SK-N-SH (cell line): Measurements from ENCODE around the gene KIAA0319L. TPM values are rescaled to one million over a fixed set of nuclear protein-coding genes. Genes with fewer than 3 reads are reported as not detected.

ENCODE experiments used
- CTCF ChIA-PET: fragments of 300-600, 350-600 bp; formaldehyde crosslinking; extraction: SDS; loops from one replicate; lab custom pipeline; 2021; lab: Yijun Ruan, JAX
- POLR2A ChIA-PET: fragments of 350-600 bp; sonication (Branson Sonifier 250); formaldehyde crosslinking; extraction: SDS; loops from one replicate; lab custom pipeline; 2020; ENCODE audit warnings: antibody characterized with exemption, inconsistent platforms; lab: Yijun Ruan, JAX
- DNase-seq: peaks from one replicate; pipeline ENCODE4 v3.0.0; 2012
- H2AFZ ChIP-seq: fragments of 200-600 bp; sonication (generic); 2 replicates; pipeline ENCODE4 v1.8.1; 2016; ENCODE audit warnings: antibody characterized with exemption, mild to moderate bottlenecking, low read depth
- H3F3A ChIP-seq: fragments of 200-600 bp; sonication (generic); replicated peaks from 2 replicates; pipeline ENCODE3; 2016; ENCODE audit warnings: antibody characterized with exemption, mild to moderate bottlenecking; ENCODE audit not compliant: insufficient read depth
- H3K27ac ChIP-seq, 2 experiments: fragments of 200-500 bp in 1 of 2; fragments of 200-600 bp in 1 of 2; sonication (Bioruptor generic) in 1 of 2; sonication (generic), shearing (Covaris generic) in 1 of 2; 2 replicates each; pipeline versions ENCODE4 v1.5.1 to v1.6.1; 2014 to 2016; ENCODE audit warnings: low read depth in 2 of 2, inconsistent platforms in 1 of 2, low read length in 1 of 2, mild to moderate bottlenecking in 1 of 2, mixed read lengths in 1 of 2
- H3K27me3 ChIP-seq: fragments of 200-600 bp; sonication (generic), shearing (Covaris generic); 2 replicates; pipeline ENCODE4 v1.6.1; 2016; ENCODE audit warnings: mixed run types; ENCODE audit not compliant: insufficient read depth
- H3K36me3 ChIP-seq, 2 experiments: fragments of 200-500 bp in 1 of 2; fragments of 200-600 bp in 1 of 2; sonication (Bioruptor generic) in 1 of 2; sonication (generic) in 1 of 2; replicated peaks in 1 of 2; 2 replicates each; pipeline versions ENCODE3 to v1.5.1; 2014 to 2016; ENCODE audit warnings: low read length in 1 of 2, mild to moderate bottlenecking in 1 of 2; ENCODE audit not compliant: insufficient read depth in 2 of 2, control insufficient read depth in 1 of 2
- H3K4me1 ChIP-seq, 2 experiments: fragments of 200-500 bp in 1 of 2; fragments of 200-600 bp in 1 of 2; sonication (Bioruptor generic) in 1 of 2; sonication (generic), shearing (Covaris generic) in 1 of 2; 2 replicates each; pipeline versions ENCODE4 v1.5.1 to v1.6.1; 2014 to 2016; ENCODE audit warnings: low read depth in 1 of 2, low read length in 1 of 2, mixed run types in 1 of 2; ENCODE audit not compliant: insufficient read depth in 2 of 2, control insufficient read depth in 1 of 2
- H3K4me2 ChIP-seq: fragments of 200-600 bp; sonication (generic), shearing (Covaris generic); 2 replicates; pipeline ENCODE4 v1.6.1; 2017; ENCODE audit warnings: mixed run types
- H3K4me3 ChIP-seq, 2 experiments: fragments of 200-500 bp in 1 of 2; fragments of 200-600 bp in 1 of 2; sonication (Bioruptor generic) in 1 of 2; sonication (generic), shearing (Covaris generic) in 1 of 2; 2 replicates each; pipeline versions ENCODE4 v1.5.1 to v1.8.1; 2014 to 2016; ENCODE audit warnings: low read depth in 2 of 2, inconsistent platforms in 1 of 2, low read length in 1 of 2, mild to moderate bottlenecking in 1 of 2, mixed read lengths in 1 of 2, moderate library complexity in 1 of 2
- H3K79me2 ChIP-seq: fragments of 200-600 bp; sonication (generic); 2 replicates; pipeline ENCODE4 v1.8.1; 2017; ENCODE audit warnings: mild to moderate bottlenecking; ENCODE audit not compliant: insufficient read depth
- H3K9ac ChIP-seq: fragments of 200-600 bp; sonication (generic); 2 replicates; pipeline ENCODE4 v1.6.1; 2017; ENCODE audit warnings: mixed run types
- H3K9me2 ChIP-seq: fragments of 200-600 bp; sonication (generic); 2 replicates; pipeline ENCODE4 v1.6.1; 2017; ENCODE audit warnings: mixed run types
- H3K9me3 ChIP-seq: fragments of 200-600 bp; sonication (generic); 2 replicates; pipeline ENCODE4 v1.6.1; 2017; ENCODE audit warnings: mixed run types, mild to moderate bottlenecking, moderate library complexity
- H4K20me1 ChIP-seq: fragments of 200-600 bp; sonication (generic); 2 replicates; pipeline ENCODE4 v1.6.1; 2017; ENCODE audit warnings: mild to moderate bottlenecking, mixed run types; ENCODE audit not compliant: insufficient read depth
- ELF1 ChIP-seq: IDR thresholded peaks from 2 replicates; pipeline ENCODE4 v1.4.0; 2012
- EP300 ChIP-seq, 2 experiments: IDR thresholded peaks; 2 replicates each; pipeline versions ENCODE4 v1.4.0 to v1.6.1; 2012; ENCODE audit warnings: borderline replicate concordance in 1 of 2, low read depth in 1 of 2, low read length in 1 of 2
- EZH2phosphoT487 ChIP-seq: fragments of 200-600 bp; sonication (generic); IDR thresholded peaks from 2 replicates; pipeline ENCODE4 v1.6.1; 2017; ENCODE audit warnings: low read depth, mixed run types, mild to moderate bottlenecking, antibody characterized with exemption, moderate library complexity, borderline replicate concordance
- FOXJ3 ChIP-seq: sonication (generic); formaldehyde crosslinking; IDR thresholded peaks from 2 replicates; pipeline ENCODE4 v1.5.1; 2020; ENCODE audit warnings: mild to moderate bottlenecking, missing genetic modification reagents
- FOXM1 ChIP-seq: IDR thresholded peaks from 2 replicates; pipeline ENCODE4 v1.4.0; 2012; ENCODE audit warnings: low read depth, mild to moderate bottlenecking
- GABPA ChIP-seq: IDR thresholded peaks from 2 replicates; pipeline ENCODE4 v1.4.0; 2012; ENCODE audit warnings: low read depth, mild to moderate bottlenecking
- JUND ChIP-seq: IDR thresholded peaks from 2 replicates; pipeline ENCODE4 v1.4.0; 2012
- NFIC ChIP-seq: IDR thresholded peaks from 2 replicates; pipeline ENCODE4 v1.4.0; 2012; ENCODE audit warnings: borderline replicate concordance
- RCOR1 ChIP-seq: fragments of 150-350 bp; IDR thresholded peaks from 2 replicates; pipeline ENCODE4 v1.6.1; 2017; ENCODE audit warnings: antibody characterized with exemption, low read length
- RXRA ChIP-seq: IDR thresholded peaks from 2 replicates; pipeline ENCODE4 v1.4.0; 2012; ENCODE audit warnings: low read depth, mild to moderate bottlenecking, borderline replicate concordance
- TAF1 ChIP-seq: IDR thresholded peaks from 2 replicates; pipeline ENCODE4 v1.6.1; 2012; ENCODE audit warnings: low read depth, mild to moderate bottlenecking, low read length, moderate library complexity, borderline replicate concordance
- YY1 ChIP-seq: IDR thresholded peaks from 2 replicates; pipeline ENCODE4 v1.4.0; 2012; ENCODE audit warnings: low read depth, mild to moderate bottlenecking
- WGBS: methylation state at CpG from one replicate; pipeline ENCODE4 v1.1.6; 2017; ENCODE audit warnings: low lambda C conversion rate; 5-methylcytosine and 5-hydroxymethylcytosine counted together
- polyA plus RNA-seq, 3 experiments: library from polyadenylated mRNA; depleted of rRNA; stranded (reverse); fragments of >200 nt; gene quantifications; 2 replicates each; pipeline ENCODE4 v1.2.3, GENCODE V29; 2012
- TF ChIP-seq, protein P1 (sequence below): IDR thresholded peaks from 2 replicates; pipeline ENCODE4 v1.4.0; 2012; ENCODE audit warnings: low read depth, borderline replicate concordance
- TF ChIP-seq, protein P2 (sequence below): IDR thresholded peaks from 2 replicates; pipeline ENCODE4; 2012
- TF ChIP-seq, protein P3 (sequence below): fragments of 150-350 bp; IDR thresholded peaks from 2 replicates; pipeline ENCODE4 v1.6.1; 2016; ENCODE audit warnings: mild to moderate bottlenecking, low read depth, low read length

KIAA0319L gene
- polyA plus RNA-seq, 1 of the 3 experiments (the other 2 are of a cell fraction) = 51.9 TPM

DNA sequence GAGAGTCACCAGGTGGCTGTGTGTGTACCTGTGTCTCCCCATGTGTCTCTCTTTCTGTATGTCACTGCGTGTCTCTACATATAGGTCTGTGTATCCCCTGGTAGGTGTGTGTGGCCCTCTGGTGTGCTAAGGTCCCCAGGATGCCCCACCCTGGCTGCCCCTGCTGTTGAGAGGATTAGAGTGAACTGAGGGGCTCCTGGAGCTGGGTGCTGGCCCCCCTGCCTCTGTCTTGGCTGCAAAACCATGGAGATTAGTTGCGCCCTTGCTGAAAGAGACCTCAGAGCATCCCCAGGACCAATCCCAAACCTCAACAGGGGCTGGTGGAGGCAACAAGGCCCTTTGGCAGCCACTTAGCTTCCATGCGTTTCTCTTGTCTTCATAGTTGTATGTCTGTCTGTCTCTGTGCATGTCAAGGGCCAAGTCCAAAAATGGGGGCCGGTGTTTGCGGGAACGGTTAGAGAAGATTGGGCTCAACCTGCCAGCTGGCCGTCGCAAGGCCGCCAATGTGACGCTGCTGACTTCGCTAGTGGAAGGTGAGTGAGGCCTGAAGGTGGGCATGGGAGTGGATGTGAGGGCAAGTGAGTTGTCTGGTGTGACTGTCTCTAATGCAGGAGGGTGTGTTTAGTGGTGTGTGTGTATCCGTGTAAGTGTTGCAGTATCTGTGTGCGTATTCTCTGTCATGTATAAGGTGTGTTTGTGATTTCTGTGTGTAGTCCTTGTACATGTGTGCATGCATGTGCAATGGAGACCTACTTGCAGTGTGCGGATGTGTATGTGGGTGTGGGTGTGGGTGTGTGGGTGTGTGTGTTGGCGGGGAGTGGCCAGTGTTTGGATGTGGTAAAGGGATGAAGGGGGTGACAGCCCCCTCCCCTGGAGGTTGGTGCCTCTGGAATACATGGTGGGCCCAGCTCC, 32.6 kb upstream of the KIAA0319L start (continued):
- TF ChIP-seq, protein P1, sequence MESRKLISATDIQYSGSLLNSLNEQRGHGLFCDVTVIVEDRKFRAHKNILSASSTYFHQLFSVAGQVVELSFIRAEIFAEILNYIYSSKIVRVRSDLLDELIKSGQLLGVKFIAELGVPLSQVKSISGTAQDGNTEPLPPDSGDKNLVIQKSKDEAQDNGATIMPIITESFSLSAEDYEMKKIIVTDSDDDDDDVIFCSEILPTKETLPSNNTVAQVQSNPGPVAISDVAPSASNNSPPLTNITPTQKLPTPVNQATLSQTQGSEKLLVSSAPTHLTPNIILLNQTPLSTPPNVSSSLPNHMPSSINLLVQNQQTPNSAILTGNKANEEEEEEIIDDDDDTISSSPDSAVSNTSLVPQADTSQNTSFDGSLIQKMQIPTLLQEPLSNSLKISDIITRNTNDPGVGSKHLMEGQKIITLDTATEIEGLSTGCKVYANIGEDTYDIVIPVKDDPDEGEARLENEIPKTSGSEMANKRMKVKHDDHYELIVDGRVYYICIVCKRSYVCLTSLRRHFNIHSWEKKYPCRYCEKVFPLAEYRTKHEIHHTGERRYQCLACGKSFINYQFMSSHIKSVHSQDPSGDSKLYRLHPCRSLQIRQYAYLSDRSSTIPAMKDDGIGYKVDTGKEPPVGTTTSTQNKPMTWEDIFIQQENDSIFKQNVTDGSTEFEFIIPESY = no peak
- TF ChIP-seq TAF1 (no peak), YY1 (no peak)

DNA sequence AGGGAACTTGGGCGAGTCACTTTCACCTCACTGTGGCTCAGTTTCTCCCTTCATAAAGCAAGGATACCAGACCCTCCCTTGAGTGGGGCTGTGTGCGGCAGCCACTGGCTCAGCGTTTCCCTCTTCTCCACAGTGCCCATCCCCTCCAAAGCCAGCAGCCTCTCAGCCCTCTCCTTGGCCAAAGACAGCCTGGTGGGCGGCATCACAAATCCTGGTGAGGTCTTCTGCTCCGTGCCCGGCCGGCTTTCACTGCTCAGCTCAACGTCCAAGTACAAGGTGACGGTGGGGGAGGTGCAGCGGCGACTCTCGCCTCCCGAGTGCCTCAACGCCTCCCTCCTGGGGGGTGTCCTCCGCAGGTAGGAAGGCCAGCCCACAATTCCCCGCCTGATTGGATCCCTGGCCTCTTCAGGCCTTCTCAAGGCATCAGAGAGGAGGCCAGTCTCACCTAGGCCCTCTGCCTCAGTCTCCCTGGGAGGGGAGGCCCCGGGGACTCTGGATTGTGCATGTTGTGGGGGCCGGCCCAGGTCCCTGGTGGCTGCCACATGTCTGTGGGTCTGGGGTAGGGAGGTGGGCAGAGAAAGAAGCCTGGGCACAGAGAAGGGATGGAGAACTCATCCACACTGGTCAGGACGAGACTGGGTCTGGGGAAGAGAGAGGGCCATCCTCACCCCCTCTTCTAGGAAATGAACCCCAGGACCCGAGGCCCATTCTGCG, 31.2 kb upstream of the KIAA0319L start:
- Histone ChIP-seq H3K27me3 (no peaks in the 10 kb centered on the region), H3K4me2 (no peak overlapping the region), H4K20me1 (no peaks in the 10 kb centered on the region), H3K27ac (no peak overlapping the region), H3K4me3 (no peak overlapping the region), H3F3A (no peaks in the 10 kb centered on the region), H2AFZ (no peak overlapping the region), H3K4me1 (no peaks in the 10 kb centered on the region), H3K36me3 (no peaks in the 10 kb centered on the region), H3K9me3 (no peaks in the 10 kb centered on the region), H3K9ac (no peak overlapping the region), H3K9me2 (no peaks in the 10 kb centered on the region), H3K79me2 (no peaks in the 10 kb centered on the region)
- CTCF ChIA-PET = interaction anchor here (1.3 kb wide), 1 partner anchor 138 kb away, joined by 5 read pairs; no protein-coding TSS in a partner anchor
- POLR2A ChIA-PET = no interaction called here
- TF ChIP-seq TAF1 = no peak
- no peak for TF ChIP-seq FOXM1
- TF ChIP-seq, protein P2, sequence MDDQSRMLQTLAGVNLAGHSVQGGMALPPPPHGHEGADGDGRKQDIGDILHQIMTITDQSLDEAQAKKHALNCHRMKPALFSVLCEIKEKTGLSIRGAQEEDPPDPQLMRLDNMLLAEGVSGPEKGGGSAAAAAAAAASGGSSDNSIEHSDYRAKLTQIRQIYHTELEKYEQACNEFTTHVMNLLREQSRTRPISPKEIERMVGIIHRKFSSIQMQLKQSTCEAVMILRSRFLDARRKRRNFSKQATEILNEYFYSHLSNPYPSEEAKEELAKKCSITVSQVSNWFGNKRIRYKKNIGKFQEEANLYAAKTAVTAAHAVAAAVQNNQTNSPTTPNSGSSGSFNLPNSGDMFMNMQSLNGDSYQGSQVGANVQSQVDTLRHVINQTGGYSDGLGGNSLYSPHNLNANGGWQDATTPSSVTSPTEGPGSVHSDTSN = no peak
- no peak for TF ChIP-seq FOXJ3
- TF ChIP-seq RCOR1 = no peak
- TF ChIP-seq RXRA = no peak
- no peak for DNase-seq
- 89% methylated on average over 17 of the region's 21 CpGs for WGBS

DNA sequence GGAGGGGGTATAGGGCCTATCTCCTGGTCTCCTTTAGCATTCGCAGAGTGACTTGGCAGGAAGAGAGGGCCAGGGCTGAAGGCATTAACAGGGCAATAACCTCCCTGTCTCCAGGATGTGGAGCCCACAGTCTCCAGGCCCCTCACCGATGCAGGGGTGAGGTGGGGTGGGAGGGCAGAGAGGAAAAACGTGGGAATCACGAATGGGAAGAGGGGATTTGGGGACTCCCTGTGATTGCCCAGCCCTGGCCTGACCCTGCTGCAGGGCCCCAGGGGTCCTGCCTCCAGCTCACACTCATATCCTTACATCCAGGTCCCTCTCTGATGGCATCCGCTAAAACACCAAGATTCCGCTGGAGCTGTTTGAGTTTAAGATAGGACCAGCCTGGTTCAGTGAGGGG, 30.5 kb upstream of the KIAA0319L start:
- Histone ChIP-seq H3K9me3 (no peaks in the 10 kb centered on the region), H3K9me2 (no peaks in the 10 kb centered on the region), H3K36me3 (no peaks in the 10 kb centered on the region), H3K27ac (no peak overlapping the region), H3K4me3 (no peak overlapping the region), H3K27me3 (no peaks in the 10 kb centered on the region), H3K9ac (no peak overlapping the region), H3F3A (no peaks in the 10 kb centered on the region), H3K79me2 (no peaks in the 10 kb centered on the region), H3K4me1 (no peaks in the 10 kb centered on the region), H4K20me1 (no peaks in the 10 kb centered on the region), H2AFZ (no peak overlapping the region), H3K4me2 (no peak overlapping the region)
- 85% methylated on average over 5 of the region's 6 CpGs for WGBS
- DNase-seq = no peak
- POLR2A ChIA-PET = no interaction called here
- CTCF ChIA-PET = no interaction called here
- TF ChIP-seq ELF1 (no peak), EZH2phosphoT487 (no peak), JUND (no peak), GABPA (no peak), TAF1 (no peak), YY1 (no peak), EP300 (IDR thresholded peaks at IDR 0.05; ENCODE audit: borderline replicate concordance in 1 of 2, low read depth in 1 of 2, low read length in 1 of 2) (no peak), NFIC (no peak)
- TF ChIP-seq, protein P1 = no peak
- TF ChIP-seq, protein P3, sequence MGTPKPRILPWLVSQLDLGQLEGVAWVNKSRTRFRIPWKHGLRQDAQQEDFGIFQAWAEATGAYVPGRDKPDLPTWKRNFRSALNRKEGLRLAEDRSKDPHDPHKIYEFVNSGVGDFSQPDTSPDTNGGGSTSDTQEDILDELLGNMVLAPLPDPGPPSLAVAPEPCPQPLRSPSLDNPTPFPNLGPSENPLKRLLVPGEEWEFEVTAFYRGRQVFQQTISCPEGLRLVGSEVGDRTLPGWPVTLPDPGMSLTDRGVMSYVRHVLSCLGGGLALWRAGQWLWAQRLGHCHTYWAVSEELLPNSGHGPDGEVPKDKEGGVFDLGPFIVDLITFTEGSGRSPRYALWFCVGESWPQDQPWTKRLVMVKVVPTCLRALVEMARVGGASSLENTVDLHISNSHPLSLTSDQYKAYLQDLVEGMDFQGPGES = no peak
